Stimulated activated CD4-positive, alpha-beta T cell treated with anti-CD3 and anti-CD28 coated beads, TNF-alpha, amount 100 ng/mL, for 24 hours (primary cell): ENCODE data around the gene EXOC3L4.

Experiments used
- DNase-seq, 3 experiments: peaks; one replicate each; pipeline ENCODE4 v3.0.0-alpha.2; 2020; ENCODE audit warnings: low read depth in 3 of 3

EXOC3L4 gene

DNA sequence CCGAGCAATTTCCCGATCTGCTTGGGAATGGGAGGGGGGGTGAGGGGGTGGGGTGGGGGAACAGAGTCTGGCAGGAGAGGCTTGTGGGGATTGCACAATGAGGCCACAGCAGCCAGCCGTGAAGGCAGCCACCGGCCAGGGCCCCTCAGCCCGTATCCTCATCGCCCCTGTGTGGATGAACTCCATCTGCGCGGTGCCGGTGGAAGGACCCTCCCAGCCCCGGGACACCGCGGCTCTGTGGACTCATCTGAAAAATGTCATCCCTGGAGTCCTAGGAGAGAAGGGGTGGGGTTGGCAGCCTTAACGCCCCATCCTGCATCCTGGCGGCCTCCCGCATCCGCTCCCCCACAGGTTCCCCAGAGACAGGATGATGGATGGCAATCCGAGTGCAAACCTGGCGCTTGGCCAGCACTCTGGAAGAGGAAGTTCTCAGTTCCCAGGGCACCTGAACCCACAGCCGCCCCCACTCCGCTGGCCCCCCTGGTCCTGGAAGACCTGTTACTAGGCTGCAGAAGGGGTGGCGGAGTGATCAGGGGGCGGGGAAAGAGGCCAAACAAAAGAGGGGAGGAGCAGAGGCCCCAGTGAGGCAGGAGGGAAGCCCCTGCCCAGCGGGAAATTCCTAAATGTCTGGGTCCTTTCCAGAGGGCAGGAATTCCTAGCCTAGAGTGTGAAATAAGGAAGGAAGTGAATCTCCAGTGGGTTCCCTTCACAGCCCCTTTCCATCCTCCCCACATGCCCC lies 27.5 kb downstream of the EXOC3L4 start:
- DNase-seq, result no peak

- no peak for DNase-seq
These were observed 28.0 kb downstream of the EXOC3L4 start for GRCh38 chr14:103122585-103122946.

- no peak for DNase-seq
These were observed 28.6 kb downstream of the EXOC3L4 start, which contains the start of gene TNFAIP2 for GRCh38 chr14:103122947-103123633. TSS of gene TNFAIP2 (plus strand) at chr14:103123461. CDS start at chr14:103126458, 2,997 bp downstream.

- no peak for DNase-seq
These were observed 29.3 kb downstream of the EXOC3L4 start for GRCh38 chr14:103123634-103124500.

DNA sequence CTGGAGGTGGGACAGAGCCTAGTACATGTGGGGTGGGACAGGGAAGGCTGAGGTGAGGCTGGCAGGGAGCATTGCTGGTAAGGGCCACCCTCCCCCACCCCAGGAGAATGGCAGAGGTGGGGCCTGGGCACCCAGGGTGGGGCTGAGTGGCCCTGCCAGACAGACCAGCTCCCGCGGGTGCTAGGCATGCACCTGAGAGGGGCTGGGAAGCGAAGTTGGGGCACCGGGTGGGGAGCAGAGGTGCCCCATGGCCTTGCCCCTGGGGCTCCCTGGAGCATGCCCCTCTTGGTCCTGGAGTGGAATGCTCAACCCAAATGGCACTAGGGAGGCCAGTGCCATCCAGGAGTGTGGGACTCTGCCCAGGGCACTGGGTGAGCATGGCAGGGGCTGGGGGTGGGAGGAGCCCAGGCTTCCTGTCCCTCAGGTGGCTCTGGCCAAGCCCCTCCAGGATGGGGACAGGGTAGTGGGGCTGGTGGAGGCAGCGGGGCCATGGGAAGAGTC lies 30.0 kb downstream of the EXOC3L4 start:
- DNase-seq, result no peak

- DNase-seq, result no peak
These were observed 30.9 kb downstream of the EXOC3L4 start for GRCh38 chr14:103125098-103126070.

DNA sequence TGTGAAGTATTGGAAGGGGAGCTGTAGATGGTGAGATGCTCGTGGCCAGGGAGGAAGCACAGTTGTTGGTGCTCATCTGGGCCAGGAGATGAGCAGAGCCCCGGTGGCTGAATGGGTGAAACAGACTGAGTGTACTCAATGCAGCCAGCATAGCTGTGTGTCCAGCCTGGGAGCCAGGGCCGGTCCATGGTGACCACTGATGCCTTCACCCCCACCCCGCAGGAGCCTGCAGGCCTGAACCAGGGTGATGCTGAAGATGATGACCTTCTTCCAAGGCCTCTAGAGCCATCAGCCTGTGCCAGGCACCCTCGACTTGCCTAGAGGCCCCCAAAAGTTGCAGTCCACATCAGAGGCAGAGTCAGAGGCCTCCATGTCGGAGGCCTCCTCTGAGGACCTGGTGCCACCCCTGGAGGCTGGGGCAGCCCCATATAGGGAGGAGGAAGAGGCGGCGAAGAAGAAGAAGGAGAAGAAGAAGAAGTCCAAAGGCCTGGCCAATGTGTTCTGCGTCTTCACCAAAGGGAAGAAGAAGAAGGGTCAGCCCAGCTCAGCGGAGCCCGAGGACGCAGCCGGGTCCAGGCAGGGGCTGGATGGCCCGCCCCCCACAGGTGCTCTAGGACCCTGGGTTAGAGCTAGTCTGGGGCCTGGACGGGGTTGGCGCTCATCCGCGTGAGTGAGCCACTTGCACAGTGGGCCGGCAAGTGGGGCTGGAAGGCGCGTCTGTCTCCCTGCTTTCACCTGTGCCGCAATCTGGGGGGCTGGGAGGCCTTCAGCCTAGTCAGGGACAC lies 31.8 kb downstream of the EXOC3L4 start:
- DNase-seq, result no peak

- DNase-seq, result no peak
These were observed 32.4 kb downstream of the EXOC3L4 start for GRCh38 chr14:103126873-103127304.

GRCh38 chr14:103127356-103127755 lies 32.8 kb downstream of the EXOC3L4 start:
- no peak for DNase-seq

GRCh38 chr14:103127861-103128598 lies 33.5 kb downstream of the EXOC3L4 start:
- DNase-seq, result no peak

- DNase-seq, result no peak
These were observed 34.2 kb downstream of the EXOC3L4 start for GRCh38 chr14:103128631-103129300.

DNA sequence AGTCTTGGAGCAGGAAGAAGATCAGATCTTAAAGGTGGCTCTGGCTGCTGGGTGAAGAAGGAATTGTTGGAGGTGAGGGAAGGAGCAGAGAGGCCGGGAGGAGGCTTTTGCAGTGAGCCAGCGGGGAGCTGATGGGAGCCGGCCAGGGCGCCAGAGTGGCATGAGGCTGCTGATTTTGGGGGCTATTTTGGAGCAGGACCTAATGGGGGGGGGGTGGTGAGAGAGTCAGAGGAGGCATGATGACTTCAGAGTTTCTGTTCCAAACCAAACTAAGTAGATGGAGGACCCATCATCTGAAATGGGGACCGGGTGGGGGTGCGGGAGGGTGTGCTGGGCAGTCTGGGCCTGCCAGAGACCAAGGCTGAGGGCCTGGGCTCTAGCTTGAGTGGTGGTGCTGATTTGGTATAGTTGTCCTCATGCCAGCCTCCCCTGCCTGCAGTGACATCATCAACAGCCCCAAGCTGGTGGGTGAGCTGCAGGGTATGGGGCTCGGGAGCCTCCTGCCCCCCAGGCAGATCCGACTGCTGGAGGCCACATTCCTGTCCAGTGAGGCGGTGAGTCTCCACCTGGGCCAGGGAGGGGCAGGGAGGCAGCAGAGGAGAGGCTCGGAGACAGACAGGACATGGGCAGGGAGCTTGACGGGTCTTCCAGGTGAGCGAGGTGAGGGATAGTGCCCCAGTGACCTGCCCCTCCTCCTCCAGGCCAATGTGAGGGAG lies 34.9 kb downstream of the EXOC3L4 start:
- DNase-seq, result no peak

DNA sequence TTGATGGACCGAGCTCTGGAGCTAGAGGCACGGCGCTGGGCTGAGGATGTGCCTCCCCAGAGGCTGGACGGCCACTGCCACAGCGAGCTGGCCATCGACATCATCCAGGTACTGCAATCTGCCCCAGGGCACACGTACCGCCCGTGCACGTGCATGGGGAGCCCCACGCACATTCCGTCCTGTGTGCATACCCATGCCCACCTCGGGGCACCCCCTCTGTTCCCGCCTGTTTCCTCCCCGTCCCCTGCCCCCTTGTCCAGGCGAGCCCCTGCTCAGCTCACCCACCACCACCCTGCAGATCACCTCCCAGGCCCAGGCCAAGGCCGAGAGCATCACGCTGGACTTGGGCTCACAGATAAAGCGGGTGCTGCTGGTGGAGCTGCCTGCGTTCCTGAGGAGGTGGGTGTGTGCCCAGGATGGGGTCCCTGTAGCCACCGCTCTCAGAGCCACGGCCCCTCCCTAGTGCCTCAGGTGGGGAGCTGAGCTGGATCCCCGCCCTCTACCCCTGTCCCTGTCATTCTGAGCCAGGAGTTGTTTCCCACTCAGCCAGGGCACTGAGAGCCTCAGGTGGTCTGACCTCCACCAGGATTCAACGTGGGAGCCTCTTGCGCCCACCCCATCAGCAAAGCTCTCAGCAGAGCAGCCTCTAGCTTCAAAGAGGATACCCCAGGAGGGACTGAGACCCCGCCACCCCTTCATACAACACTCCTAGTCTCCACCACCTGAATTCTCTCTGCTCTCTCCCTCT lies 35.7 kb downstream of the EXOC3L4 start:
- no peak for DNase-seq

DNA sequence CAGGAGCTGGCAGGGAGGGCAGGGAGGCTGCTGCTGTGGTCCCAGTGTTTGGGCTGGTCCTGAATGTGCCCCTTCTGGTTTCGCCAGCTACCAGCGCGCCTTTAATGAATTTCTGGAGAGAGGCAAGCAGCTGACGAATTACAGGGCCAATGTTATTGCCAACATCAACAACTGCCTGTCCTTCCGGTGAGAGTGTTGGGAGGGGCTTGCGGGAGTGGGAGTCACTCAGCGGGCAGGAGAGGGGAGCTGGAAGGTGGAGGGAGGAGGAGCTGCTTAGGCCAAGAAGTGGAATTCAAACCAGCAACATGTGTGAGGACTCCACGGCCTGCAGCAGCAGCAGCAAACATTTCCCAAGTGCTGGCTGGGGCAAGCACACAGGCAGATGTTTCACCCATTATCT lies 36.4 kb downstream of the EXOC3L4 start:
- DNase-seq, result no peak

GRCh38 chr14:103131580-103131979 lies 37.1 kb downstream of the EXOC3L4 start:
- no peak for DNase-seq

- DNase-seq, result no peak
These were observed 38.1 kb downstream of the EXOC3L4 start for GRCh38 chr14:103132381-103133209.
